Fibroblast of lung (primary cell): Measurements from ENCODE around the gene IMMP2L. TPM values are rescaled to one million over a fixed set of nuclear protein-coding genes. Genes with fewer than 3 reads are reported as not detected.

Experiments
- DNase-seq, 2 donors: peaks; one replicate each; pipeline versions ENCODE4 v3.0.0 to v3.0.0-alpha.2; 2010; ENCODE audit warnings: low read depth in 2 of 2
- H2AFZ ChIP-seq: 2 replicates; pipeline ENCODE4 v1.5.1; 2012; ENCODE audit warnings: low read length, control low read depth, inconsistent platforms
- H3K27ac ChIP-seq: 2 replicates; pipeline ENCODE4 v1.5.1; 2011; ENCODE audit warnings: low read length, control low read depth; ENCODE audit not compliant: insufficient read depth
- H3K27me3 ChIP-seq: 2 replicates; pipeline ENCODE4 v1.5.1; 2011; ENCODE audit warnings: mild to moderate bottlenecking, low read length; ENCODE audit not compliant: control insufficient read depth, insufficient read depth
- H3K36me3 ChIP-seq: 2 replicates; pipeline ENCODE4 v1.5.1; 2011; ENCODE audit warnings: low read length; ENCODE audit not compliant: control insufficient read depth, insufficient read depth
- H3K4me1 ChIP-seq: 2 replicates; pipeline ENCODE4 v1.5.1; 2011; ENCODE audit warnings: low read length; ENCODE audit not compliant: control insufficient read depth, insufficient read depth; ENCODE audit errors: extremely low read depth
- H3K4me2 ChIP-seq: 2 replicates; pipeline ENCODE4 v1.5.1; 2011; ENCODE audit warnings: low read length, control low read depth; ENCODE audit not compliant: insufficient read depth; ENCODE audit errors: extremely low read depth
- H3K4me3 ChIP-seq, 4 experiments: fragments of 200-600 bp in 1 of 4; sonication (generic) in 1 of 4; replicated peaks in 1 of 4; 2 replicates each; pipeline ENCODE4 v1.5.1; 2011 to 2016; ENCODE audit warnings: low read length in 4 of 4, low read depth in 3 of 4, mild to moderate bottlenecking in 3 of 4, control low read depth in 2 of 4, inconsistent platforms in 1 of 4, mixed read lengths in 1 of 4; ENCODE audit not compliant: insufficient read depth in 1 of 4; ENCODE audit errors: control extremely low read depth in 1 of 4
- H3K79me2 ChIP-seq: 2 replicates; pipeline ENCODE4 v1.5.1; 2012; ENCODE audit warnings: mild to moderate bottlenecking, low read length, inconsistent platforms; ENCODE audit not compliant: control insufficient read depth, insufficient read depth
- H3K9ac ChIP-seq: 2 replicates; pipeline ENCODE4 v1.5.1; 2011; ENCODE audit warnings: mild to moderate bottlenecking, low read length, control low read depth; ENCODE audit not compliant: insufficient read depth
- H3K9me3 ChIP-seq: 2 replicates; pipeline ENCODE4 v1.5.1; 2012; ENCODE audit warnings: low read depth, low read length; ENCODE audit not compliant: control insufficient read depth, insufficient read depth
- H4K20me1 ChIP-seq: 2 replicates; pipeline ENCODE4 v1.5.1; 2011; ENCODE audit warnings: low read length; ENCODE audit not compliant: control insufficient read depth, insufficient read depth; ENCODE audit errors: extremely low read depth
- EZH2 ChIP-seq: IDR thresholded peaks from 2 replicates; pipeline ENCODE4 v1.5.1; 2012; ENCODE audit warnings: low read length, control low read depth, mild to moderate bottlenecking; ENCODE audit errors: missing control alignments
- polyA plus RNA-seq, 2 donors: library from polyadenylated mRNA; depleted of rRNA in 1 of 2; stranded (reverse) in 1 of 2; unstranded in 1 of 2; fragments of >200 nt; gene quantifications; 2 replicates each; pipeline ENCODE4 v1.2.1, GENCODE V29; 2011 to 2012; ENCODE audit warnings: missing spikeins in 1 of 2
- total RNA-seq: library from RNA; depleted of rRNA; stranded (reverse); fragments of >200 nt; gene quantifications from 2 replicates; pipeline ENCODE4 v1.2.1, GENCODE V29; 2014
- TF ChIP-seq, protein P1 (sequence below), 2 donors: IDR thresholded peaks in 1 of 2; conservative IDR thresholded peaks in 1 of 2; 1 replicate in 1 of 2; 2 replicates in 1 of 2; pipeline ENCODE4 v1.5.1; 2011 to 2012; ENCODE audit warnings: low read length in 2 of 2, control low read depth in 1 of 2, inconsistent platforms in 1 of 2, low read depth in 1 of 2, mild to moderate bottlenecking in 1 of 2

Gene IMMP2L
- total and polyA plus RNA-seq, 2 donors (not counting 1 experiment from before 2014, with no cell fraction given) = 6.9 to 14.4 TPM

DNA sequence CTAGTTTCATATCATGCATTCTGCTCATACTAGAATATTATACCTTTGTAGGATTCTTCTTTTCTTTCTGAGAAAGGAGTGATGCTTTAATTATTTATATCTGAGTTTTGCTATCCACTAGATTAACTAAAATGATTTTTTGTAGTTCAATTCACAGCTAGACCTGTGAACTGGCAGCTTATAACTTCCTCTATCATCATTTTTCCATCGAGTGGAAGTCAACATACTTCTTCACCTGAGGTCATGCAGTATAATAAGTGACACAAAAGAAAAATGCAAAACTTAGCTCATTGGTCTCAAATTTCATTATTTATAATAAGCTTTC lies 463.4 kb downstream of the IMMP2L start:
- no peak for DNase-seq
- H3K4me1 ChIP-seq = peaks cover 2% of the 10 kb centered on the region
- H4K20me1 ChIP-seq = no peaks in the 10 kb centered on the region
- no peaks in the 10 kb centered on the region for H3K79me2 ChIP-seq
- TF ChIP-seq EZH2 = no peak
- TF ChIP-seq, protein P1, sequence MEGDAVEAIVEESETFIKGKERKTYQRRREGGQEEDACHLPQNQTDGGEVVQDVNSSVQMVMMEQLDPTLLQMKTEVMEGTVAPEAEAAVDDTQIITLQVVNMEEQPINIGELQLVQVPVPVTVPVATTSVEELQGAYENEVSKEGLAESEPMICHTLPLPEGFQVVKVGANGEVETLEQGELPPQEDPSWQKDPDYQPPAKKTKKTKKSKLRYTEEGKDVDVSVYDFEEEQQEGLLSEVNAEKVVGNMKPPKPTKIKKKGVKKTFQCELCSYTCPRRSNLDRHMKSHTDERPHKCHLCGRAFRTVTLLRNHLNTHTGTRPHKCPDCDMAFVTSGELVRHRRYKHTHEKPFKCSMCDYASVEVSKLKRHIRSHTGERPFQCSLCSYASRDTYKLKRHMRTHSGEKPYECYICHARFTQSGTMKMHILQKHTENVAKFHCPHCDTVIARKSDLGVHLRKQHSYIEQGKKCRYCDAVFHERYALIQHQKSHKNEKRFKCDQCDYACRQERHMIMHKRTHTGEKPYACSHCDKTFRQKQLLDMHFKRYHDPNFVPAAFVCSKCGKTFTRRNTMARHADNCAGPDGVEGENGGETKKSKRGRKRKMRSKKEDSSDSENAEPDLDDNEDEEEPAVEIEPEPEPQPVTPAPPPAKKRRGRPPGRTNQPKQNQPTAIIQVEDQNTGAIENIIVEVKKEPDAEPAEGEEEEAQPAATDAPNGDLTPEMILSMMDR (conservative IDR thresholded peaks at IDR 0.05 in 1 of 2, IDR thresholded peaks at IDR 0.05 in 1 of 2; ENCODE audit: low read depth in 1 of 2, low read length in 2 of 2) = no peak
- no peak overlapping the region for H3K4me3 ChIP-seq
- no peak overlapping the region for H3K9ac ChIP-seq
- H2AFZ ChIP-seq = no peak overlapping the region
- H3K27ac ChIP-seq = no peak overlapping the region
- no peaks in the 10 kb centered on the region for H3K9me3 ChIP-seq
- H3K36me3 ChIP-seq = no peaks in the 10 kb centered on the region
- no peak overlapping the region for H3K4me2 ChIP-seq
- H3K27me3 ChIP-seq = no peaks in the 10 kb centered on the region

DNA sequence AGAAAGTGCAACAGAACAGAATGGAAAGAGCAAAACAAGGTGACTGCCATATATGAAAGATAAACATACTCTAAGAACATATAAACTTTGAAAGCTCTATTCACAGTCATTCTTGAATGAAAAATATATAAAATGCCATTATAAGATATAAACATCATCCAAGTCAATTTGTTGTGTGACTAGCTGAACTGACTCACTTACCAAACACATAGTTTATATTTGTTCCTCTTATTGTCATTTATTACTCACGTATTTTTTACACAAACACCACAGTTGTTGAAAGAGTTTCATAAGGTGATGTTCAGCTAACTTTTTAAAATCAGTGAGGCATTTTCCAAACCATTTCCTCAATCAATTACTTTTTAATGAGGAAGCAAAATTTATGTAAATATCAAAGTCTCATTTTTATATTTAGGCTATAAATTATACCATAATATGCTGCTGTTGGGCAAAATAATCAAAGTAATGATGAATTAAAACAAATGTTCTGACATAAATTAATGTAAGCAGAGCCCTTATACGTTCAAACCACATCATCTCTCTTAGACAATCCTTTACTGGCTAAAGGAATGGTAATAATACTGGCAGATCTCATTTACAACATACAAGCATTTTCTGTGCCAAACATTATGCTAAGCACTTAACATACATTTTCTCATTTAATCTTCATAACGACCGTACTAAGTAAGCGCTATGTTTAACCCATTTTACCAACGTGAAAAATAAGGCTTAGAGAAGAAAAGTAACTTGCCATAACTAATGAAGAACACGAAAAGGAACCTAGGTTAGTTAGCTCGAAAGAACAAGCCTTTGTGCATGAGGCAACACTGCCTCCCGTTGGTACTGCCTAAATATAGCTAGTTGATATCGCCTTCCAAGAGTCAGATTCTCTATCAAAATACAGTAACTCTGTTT lies 464.0 kb downstream of the IMMP2L start:
- H3K4me1 ChIP-seq = peaks cover 2% of the 10 kb centered on the region
- no peaks in the 10 kb centered on the region for H4K20me1 ChIP-seq
- H3K36me3 ChIP-seq = no peaks in the 10 kb centered on the region
- no peak overlapping the region for H3K27ac ChIP-seq
- no peak overlapping the region for H3K4me3 ChIP-seq
- H3K9ac ChIP-seq = no peak overlapping the region
- H3K4me2 ChIP-seq = peak overlapping the region; percentile 15
- TF ChIP-seq, protein P1 (conservative IDR thresholded peaks at IDR 0.05 in 1 of 2, IDR thresholded peaks at IDR 0.05 in 1 of 2; ENCODE audit: low read depth in 1 of 2, low read length in 2 of 2) = peak; percentile 65 to 88
- no peak for TF ChIP-seq EZH2
- no peaks in the 10 kb centered on the region for H3K9me3 ChIP-seq
- H2AFZ ChIP-seq = no peak overlapping the region
- no peaks in the 10 kb centered on the region for H3K79me2 ChIP-seq
- DNase-seq = peak; percentile 42 to 71
- no peaks in the 10 kb centered on the region for H3K27me3 ChIP-seq

DNA sequence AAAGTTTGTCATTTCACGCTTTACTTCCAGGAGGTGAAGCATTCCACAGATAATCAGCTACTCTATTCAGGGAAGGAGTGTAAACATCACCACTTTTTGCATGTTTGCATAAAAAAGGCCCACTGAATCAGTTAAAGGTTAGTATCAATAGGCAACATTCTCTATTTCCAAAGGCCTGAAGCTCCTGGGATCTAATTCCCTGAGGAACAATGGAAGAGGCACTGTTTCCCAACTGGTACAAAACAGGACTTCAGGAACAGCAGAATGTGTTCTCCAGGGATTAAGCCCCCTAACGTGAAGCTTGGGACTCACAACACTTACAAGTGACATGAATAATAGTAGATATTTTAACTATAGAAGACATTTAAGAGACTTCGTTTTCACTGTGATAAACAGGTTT lies 465.3 kb downstream of the IMMP2L start:
- Histone ChIP-seq H3K4me1 (peaks cover 2% of the 10 kb centered on the region), H3K9me3 (no peaks in the 10 kb centered on the region), H3K4me2 (no peak overlapping the region), H3K36me3 (no peaks in the 10 kb centered on the region), H3K9ac (no peak overlapping the region), H3K4me3 (no peak overlapping the region), H3K79me2 (no peaks in the 10 kb centered on the region), H3K27me3 (no peaks in the 10 kb centered on the region), H4K20me1 (no peaks in the 10 kb centered on the region), H3K27ac (no peak overlapping the region), H2AFZ (no peak overlapping the region)
- DNase-seq = no peak
- TF ChIP-seq, protein P1 (conservative IDR thresholded peaks at IDR 0.05 in 1 of 2, IDR thresholded peaks at IDR 0.05 in 1 of 2; ENCODE audit: low read depth in 1 of 2, low read length in 2 of 2) = no peak
- no peak for TF ChIP-seq EZH2
